ENCODE measurements around the gene ZNF200.
A peak's percentile ranks its signal among the peaks of the same experiment; 100 is the strongest.
"Not testable (repeated sequence)": the region's sequence is repeated elsewhere in the genome, so short reads cannot be mapped to it uniquely, and the experiment has no call there.

Gene ZNF200

DNA sequence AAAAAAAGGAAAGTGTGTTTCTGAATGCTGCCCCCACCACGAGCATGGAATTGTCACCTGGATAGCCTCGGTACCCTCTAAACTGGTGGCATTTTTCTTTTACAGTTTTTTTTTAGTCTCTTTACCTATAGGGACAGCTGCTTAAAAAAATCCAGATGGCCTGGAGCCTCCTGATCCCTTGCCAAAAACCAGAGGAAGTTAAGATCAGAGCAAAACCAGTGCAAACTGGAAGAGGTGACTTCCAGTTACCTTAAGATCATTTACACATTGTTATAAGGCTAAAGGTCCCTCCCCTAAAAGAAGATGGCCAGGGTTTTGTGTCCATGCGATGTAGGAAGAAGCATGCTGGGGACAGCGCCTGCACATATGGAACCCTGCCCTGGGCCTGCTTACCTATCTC, 18.0 kb upstream of the ZNF200 start:
- DNase-seq, result no peak

DNA sequence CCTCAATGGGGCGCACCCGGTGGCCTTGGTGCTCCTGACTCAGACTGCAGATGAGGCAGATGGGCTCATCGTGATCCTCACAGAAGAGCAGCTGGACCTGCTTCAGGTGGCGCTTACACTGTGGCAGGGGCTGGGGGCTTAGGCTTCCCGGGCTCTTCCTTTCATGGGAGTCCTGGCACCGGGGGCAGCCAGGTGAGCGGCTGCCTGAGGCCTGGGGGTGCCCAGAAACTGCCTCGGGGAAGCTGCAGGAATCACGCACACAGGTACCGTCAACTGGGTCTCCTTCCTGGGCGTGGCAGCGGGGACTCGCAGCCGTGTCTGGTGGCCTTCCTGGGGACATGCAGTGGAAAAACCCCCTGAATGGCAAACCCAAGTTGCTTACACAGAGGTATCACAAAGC, 14.5 kb upstream of the ZNF200 start:
- no peak for DNase-seq

DNA sequence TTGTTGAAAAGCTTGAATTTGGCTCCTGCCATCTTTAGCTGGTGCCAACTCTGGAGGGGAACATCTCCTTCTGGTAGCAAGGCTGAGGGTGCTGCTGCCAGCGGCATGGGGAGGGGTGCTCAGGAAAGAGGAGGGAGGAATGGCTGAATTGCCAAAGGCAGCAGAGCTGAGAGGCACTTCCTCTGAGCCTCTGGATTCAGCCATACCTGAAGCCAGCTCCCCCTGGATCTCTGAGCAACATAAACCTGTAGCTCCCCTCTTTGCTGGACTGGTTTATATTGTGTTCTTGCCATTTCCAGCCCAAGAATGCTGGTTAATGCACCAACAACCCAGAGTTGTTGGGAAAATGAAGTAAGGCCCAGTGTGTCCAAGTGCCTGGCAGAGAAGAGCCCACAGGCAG, 14.1 kb upstream of the ZNF200 start:
- DNase-seq, result no peak

DNA sequence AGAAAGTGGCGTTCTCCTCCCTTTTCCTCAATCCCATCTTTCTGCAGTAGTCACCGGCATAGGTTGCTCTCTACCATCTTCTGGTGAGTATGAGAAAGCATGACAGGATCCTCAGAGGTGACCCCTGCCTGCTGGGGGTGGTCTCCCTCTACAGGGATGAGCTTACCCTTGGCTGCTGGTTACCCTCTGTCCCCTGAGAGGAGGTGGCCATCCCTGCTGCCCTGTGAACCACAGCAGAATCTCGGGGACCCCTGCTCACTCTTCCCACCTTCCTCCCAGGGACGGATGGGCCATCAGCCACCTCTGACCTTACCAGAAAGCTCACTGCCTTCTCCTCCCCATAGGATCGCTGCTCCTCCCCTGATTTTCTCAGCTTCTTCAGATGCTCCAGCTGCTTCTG, 13.6 kb upstream of the ZNF200 start:
- no peak for DNase-seq

DNA sequence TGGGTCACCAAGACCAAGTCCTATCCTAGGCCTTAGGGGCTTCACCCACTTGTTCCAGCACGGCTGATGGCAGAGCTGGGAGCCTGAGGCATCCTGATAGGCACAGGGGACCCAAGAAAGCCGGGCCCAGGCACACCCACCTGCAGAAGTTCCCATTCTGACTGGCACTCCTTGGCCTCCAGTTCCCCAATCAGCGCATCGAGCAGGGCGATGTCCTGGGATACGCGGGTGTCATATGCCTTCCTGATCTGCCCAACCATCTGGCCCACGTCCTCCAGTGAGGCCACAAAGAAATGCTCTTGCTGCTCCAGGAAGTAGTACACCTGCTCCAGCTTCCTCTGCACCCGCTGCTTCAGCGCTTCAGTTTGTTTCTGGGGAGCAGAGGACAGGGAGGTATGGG, 11.9 kb upstream of the ZNF200 start:
- no peak for DNase-seq

DNA sequence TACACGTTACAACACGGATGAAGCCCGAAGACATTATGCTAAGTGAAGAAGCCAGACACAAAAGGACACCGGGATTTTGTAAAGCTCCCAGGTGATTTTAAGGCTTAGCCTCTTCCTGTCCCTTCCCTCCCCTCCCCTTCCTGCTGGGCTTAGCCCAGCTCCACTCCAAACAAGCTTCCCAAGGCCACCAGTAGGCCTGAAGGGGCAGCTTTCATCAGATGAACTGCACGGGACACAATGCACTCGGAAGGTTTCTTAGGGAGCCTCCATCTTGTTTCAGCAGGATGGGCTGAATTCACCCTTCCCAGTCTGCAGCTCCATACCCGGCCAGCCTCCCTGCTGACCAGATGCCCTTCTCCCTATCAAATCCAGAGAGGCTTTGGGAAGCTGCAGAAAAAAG, 11.0 kb upstream of the ZNF200 start:
- DNase-seq, result no peak

DNA sequence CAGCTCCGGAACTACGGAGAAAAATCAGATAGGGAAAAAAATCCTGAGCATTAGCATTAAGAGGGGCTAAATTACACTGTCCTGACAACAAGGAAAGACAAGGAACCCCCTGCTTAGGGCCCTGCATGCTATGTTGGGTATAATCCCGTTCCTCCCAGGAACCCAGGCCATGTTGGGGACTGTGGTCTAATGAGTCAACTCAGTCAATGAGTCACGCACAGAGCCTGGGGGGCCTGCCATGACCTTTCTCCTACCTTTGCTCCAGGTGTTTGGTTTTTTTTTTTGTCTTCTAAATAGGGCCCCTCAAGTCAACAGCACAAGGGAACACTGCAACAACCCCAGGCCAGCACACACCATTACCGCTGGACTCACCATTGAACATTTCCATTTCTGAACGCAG, 8.9 kb upstream of the ZNF200 start:
- DNase-seq, result no peak

DNA sequence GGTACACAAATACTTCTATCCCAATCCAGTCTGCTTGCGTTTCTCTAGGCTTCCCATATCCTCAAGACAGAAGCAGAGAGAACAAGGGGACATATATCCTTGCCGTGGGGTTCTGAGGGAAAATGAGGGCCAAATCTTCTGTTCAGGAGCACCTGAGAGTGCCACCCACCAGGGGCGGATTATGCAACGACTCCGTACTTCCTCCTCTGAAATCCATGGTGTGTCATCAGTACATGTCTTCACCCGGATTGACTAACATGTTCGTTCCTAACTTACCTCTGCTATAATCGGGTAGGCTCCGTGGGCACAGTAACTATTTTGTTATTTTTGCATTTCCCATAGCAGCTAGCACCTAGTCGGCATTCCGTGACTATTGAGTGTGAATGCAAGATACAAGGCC, 7.8 kb upstream of the ZNF200 start:
- DNase-seq, result no peak

DNA sequence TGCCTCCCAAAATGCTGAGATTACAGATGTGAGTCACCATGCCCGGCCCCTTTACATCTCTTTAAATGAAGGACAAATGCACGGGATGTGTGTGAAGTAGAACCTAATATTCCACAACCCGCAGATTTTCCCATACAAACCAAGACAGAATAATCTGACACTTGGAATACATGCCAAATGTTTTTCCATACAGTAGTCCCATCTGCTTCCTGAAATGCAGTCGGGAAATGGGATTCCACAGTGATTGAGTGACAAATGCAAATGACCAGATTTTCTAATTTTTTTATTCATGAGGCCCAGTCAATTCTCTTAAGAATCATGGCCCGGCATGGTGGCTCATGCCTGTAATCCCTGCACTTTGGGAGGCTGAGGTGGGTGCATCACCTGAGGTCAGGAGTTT, 6.8 kb upstream of the ZNF200 start:
- DNase-seq, result no peak

DNA sequence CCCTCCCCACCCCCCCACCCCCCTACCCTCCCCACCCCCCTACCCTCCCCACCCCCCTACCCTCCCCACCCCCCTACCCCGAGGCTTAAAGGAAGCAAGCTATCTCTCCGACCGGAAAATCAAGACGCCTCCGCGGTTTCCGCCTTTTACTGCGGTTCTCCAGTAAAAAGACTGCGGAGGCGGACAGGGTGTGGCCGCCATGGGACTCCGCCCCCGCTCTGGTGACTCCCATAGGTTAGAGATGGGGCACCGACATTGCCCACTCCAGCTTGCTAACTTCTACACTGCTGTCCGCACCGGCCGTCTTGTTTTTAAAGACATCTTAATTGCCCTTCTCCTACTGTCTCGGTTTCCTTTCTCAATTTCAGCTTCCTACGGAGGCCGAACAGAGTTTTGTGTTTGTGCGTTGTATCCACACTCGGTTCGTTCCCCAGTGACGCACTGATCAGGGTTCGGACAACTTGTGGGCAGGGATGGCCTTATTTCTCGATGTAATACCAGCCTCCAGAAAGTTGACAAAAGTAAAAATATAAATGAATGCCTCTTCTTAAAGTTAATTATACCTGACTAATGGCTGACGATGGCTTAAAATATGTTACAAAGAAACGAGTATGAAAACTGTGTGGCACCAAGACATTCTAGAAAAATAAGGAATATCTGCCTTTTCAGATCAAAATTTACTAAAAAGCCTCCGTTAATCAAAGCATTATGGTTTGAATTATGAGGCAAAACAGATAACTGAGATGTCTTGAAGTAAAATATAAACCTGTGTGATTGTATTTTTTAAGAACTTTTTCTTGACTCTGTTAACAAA, 1.1 kb upstream of the ZNF200 start:
- DNase-seq, result no peak

DNA sequence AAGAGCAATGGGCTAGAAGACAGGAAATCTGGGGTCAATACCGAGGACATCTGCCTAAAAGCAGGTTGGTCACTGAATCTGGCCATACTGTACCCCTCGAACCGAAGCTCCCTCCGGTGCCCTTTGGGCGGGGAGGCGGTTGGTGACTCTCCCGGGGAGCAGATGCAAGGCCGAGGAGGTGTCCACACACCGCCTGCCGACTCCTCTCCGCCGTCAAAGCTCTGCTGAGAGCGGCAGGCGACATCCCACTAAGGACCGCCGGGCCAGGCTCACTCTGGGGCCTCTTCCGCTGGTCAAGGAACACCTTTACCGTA, 458 bp downstream of the ZNF200 start:
- no peak for DNase-seq

DNA sequence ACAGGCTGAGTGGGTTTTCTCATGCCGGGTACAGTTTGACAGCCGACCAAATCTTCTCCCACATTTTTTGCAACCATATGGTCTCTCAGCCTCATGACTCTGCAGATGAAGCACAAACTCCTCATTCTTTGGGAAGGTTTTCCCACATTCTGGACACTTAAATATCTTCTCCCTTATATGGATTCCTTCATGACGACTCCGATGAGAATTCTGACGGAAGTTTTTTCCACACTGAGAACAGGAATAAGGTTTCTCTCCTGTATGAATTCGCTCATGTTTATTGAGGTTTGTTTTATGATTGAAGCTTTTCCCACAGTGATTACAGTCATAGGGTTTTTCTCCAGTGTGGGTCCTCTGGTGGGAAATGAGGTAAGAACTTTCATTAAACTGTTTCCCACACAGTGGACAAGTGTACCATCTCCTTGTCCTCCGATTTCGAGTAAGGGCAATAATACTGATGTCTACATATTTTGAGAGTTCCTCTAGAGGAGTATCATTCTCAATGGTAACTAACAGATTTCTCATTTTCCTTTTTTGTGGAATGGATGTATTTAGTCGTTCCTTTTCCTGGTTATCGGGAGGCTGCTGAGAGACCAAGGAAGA, 10.9 kb downstream of the ZNF200 start:
- peak; percentile 3 for DNase-seq

DNA sequence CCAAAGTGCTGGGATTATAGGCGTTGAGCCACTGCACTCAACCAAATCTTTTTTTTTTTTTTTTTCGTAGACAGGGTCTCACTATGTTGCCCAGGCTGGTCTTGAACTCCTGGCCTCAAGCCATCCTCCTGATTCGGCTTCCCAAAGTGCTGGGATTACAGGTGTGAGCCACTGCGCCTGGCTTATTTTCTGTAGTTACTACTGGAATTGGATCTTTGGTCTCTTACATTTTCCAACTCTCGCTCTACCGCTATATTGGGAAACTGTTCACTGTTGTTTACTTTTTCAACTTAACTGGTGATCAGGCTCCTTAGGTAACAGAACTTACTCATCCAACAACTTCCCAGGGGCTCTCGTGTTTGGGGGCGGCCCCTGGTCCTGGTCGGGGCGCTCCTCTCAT, 14.1 kb downstream of the ZNF200 start:
- no peak for DNase-seq

DNA sequence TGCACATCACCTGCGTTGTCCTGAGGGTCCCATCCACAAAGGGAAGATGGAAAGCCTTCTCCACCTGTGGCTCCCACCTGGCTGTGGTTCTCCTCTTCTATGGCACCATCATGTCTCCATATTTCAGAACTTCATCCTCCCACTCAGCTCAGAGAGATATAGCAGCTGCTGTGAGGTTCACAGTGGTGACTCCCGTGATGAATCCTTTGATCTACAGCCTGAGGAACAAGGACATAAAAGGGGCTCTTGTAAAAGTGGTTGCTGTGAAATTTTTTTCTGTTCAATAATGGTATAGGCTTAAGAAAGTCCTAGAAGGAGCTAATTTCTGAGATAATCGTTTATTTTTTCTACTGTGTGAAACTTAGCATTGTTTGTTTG, 18.7 kb downstream of the ZNF200 start:
- DNase-seq, result no peak

DNA sequence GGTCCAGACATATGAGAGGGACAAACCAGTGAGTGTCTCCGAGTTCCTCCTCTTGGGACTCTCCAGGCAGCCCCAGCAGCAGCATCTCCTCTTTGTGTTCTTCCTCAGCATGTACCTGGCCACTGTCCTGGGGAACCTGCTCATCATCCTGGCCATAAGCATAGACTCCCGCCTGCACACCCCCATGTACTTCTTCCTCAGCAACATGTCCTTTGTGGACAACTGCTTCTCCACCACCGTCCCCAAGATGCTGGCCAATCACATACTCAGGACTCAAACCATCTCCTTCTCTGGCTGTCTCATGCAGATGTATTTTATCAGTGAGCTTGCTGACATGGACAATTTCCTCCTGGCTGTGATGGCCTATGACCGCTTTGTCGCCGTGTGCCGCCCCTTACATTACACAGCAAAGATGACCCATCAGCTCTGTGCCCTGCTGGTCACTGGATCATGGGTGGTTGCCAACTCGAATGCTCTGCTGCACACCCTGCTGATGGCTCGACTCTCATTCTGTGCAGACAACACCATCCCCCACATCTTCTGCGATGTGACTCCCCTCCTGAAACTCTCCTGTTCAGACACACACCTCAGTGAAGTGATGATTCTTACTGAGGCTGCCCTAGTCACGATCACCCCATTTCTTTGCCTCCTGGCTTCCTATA, 19.2 kb downstream of the ZNF200 start:
- no peak for DNase-seq

DNA sequence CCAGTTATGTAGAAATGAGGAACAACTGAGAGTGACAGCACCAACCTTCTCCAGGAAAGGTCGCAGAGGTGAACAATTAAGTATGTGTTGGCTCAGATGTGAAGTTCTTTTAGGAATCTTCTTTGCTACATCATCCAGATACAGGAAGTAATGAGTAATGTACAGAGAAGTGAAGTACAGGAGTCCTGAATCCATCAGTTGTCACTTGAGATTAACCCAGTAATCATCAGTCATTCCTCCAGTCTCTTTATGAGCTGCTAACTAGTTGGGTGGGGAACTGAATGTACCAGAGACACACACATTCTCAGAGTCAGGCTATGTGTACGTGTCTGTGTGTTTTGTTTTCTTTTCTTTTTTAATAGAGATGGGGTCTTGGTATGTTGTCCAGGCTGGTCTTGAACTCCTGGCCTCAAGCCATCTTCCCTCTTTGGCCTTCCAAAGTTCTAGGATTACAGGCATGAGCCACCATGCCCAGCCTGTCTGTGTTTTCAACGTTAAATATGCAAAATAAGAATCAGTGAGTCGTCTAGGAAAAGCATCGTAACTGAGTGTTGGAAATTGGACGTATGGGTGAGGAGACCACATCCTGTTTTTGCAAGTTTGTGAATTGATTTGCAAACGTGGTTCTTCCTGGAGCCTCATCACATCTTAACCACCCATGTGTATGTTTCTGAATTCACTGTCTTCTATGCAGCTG, 19.9 kb downstream of the ZNF200 start:
- no peak for DNase-seq

DNA sequence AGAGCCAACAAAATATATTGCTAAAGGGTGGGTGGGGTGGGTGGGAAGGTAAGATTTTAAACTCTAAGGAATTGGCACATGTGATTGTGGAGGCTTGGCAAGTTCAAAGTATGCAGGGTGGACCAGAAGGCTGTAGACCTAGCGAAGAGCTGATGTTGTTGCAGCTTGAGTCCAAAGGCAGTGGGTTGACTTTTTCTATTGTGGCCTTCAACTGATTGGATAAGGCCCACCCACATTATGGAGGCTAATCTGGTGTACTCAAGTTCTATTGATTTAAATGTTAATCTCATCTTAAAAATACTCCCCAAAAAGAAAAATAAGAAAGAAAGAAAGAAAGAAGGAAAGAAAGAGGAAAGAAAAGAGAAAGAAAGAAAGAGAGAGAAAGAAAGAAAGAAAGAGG, 22.4 kb downstream of the ZNF200 start:
- DNase-seq, result no peak

DNA sequence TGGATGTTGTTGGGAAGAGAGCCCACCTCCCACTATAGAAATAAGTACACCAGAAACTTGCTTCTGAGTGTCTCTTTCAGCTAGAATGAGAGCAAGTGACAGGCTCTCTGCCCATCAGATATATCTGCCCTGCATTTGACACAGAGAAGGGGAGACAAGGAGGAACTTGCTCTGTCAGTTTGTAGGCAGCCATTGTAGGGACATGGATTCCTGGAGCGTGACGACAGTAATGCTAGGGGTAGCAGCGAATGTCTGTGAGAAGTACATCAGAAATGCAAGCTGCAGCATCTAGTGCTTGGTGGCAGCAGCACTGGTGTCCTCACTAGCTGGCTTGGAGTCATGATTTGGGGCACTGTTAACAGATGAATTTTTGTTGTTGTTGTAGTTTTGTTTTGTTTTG, 23.0 kb downstream of the ZNF200 start:
- no peak for DNase-seq

DNA sequence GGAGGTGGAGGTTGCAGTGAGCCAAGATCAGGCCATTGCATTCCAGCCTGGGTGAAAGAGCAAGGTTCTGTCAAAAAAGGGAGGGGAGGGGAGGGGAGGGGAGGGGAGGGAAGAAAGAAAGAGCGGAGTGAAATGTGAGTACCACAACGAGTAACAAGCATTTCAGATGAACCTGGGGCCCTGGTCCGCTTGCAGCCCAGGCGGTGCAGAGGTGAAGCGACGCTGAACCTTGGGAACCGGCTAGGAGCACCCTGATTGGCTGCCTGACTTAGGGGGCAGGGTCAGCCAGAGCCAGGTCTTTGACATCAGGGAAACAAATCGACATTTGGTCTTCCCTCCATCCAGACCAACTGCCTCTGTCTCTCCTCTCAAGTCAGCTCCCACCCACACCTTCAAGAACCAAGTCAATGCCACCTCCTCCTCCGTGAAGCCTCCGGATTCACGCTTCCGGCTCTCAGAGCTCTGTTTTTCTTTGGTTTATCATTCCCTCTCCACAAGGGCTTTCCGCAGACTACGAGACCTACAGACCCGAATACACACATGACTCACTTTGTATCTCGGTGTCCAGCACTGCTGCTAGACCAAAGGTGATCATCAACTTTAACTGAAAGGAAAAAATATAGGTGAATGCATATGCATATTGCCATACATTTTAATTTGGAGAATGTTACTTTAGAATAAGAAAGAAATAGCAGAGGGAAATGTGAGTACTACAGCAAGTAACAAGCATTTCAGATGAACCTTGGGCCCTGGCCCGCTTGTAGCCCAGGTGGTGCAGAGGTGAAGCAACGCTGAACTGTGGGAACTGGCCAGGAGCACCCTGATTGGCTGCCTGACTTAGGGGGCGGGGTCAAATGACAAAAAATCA, 27.6 kb downstream of the ZNF200 start:
- no peak for DNase-seq

DNA sequence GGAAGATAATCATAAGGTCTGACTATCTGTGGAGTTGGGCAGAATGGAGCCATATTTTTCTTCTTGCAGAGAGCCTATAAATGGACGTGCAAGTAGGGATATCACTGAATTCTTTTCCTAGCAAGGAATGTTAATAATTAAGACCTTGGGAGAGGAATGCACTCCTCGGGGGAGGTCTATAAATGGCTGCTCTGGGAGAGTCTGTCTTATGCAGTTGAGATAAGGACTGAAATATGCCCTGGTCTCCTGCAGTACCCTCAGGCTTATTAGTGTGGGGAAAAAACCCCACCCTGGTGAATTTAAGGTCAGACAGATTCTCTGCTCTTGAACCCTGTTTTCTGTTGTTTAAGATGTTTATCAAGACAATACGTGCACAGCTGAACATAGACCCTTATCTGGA, 29.0 kb downstream of the ZNF200 start:
- not testable (repeated sequence) for DNase-seq

DNA sequence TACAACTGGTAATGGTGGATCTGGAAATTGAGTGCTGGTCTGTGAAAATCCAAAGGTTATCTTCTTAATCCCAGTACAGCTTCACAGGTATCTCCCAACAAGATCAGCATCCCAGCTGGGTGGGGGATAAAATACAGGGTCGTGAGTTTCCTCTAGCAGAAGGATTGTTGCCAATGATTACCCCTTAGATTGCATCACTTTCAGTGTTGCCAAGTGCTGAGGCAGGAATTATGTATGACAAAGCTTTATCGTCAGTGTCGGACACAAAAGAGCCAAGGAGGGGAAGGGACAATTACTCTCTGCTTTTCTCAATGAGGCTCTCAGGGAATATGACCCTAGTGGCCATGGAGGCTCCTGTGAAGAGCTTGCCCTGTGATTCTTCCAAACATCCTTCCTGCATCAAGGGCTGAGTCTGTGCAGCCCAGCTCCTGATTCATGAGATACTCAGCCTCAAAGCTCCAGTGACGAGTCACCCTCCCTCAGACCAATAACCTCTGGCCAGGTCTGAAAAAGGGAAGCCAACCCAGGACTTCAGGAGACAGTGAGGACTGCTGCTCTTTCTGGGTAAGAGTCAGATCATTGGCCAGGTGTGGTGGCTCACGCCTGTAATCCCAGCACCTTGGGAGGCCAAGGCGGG, 31.9 kb downstream of the ZNF200 start:
- DNase-seq, result no peak

DNA sequence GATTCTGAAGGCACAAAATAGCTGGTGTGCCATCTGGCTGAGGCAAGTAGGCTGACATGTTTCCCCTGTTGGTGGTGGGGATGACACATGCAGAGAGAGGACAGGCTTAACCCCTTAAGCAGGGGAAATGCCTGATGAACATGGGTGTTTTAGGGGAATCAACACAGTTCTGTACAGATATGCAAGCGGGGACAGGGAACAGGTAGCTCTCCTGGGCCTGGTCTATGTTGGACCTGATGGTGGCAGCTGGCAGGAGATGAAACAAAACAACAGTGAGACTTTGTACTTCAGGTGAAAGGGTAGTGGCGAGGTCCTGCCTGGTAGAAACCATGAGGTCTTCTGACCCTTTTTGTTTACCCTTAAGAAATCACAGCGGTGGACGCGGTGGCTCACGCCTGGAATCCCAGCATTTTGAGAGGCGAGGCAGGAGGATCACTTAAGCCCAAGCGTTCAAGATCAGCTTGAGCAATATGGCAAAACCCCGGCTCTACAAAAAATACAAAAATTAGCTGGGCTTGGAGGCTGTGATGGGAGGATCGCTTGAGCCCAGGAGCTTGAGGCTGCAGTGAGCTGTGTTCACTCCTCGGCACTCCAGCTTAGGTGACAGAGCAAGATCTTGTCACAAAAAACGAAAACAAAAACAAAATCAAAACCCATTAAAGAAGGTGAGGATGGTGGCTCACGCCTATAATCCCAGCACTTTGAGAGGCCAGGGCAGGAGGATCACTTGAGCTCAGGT, 36.5 kb downstream of the ZNF200 start:
- peak; percentile 11 for DNase-seq
